ENCODE data around the gene SLC38A5.
"Not testable (repeated sequence)": the region's sequence is repeated elsewhere in the genome, so short reads cannot be mapped to it uniquely, and the experiment has no call there.

- TF ChIP-seq CTCF (IDR thresholded peaks at IDR 0.05); EP300 (IDR thresholded peaks at IDR 0.05; ENCODE audit: low read depth): not testable (repeated sequence)
These were observed 39.9 kb downstream of the SLC38A5 start for GRCh38 chrX:48430166-48430565.
